K562 (cell line): ENCODE data around the gene KBTBD12. TPM values are rescaled to one million over a fixed set of nuclear protein-coding genes. Genes with fewer than 3 reads are reported as not detected.

Source experiments
- ATAC-seq: fragments of 200-7000 bp; cut with Tn5 transposase; 3 replicates; pipeline ENCODE4 v1.9.1; 2020; ENCODE audit warnings: moderate library complexity
- Bru-seq: library from RNA; stranded (reverse); fragments of 400-500 nt; gene quantifications from one replicate; lab custom pipeline; 2021; lab: Mats Ljungman, UMichigan
- BruChase-seq, 2 experiments: library from RNA; stranded (reverse); fragments of 400-500 nt; gene quantifications; one replicate each; lab custom pipeline; 2021; lab: Mats Ljungman, UMichigan
- BruUV-seq: library from RNA; stranded (reverse); fragments of 400-500 nt; replicated peaks from 2 replicates; lab custom pipeline; 2021; lab: Mats Ljungman, UMichigan
- CTCF ChIA-PET: fragments of 300-600 bp; formaldehyde crosslinking; extraction: SDS; loops from one replicate; lab custom pipeline; 2021; ENCODE audit warnings: low intra/inter-chr PET ratio; lab: Yijun Ruan, JAX
- POLR2A ChIA-PET: fragments of 300-600, 350-650 bp; sonication (Branson Sonifier 250); formaldehyde crosslinking; extraction: SDS; loops from one replicate; lab custom pipeline; 2021; ENCODE audit warnings: antibody characterized with exemption, inconsistent platforms; lab: Yijun Ruan, JAX
- DNase-seq, 4 experiments: peaks; one replicate each; pipeline versions ENCODE4 v3.0.0 to v3.0.0-alpha.2; 2011 to 2018; ENCODE audit warnings: low spot score in 3 of 4, mixed read lengths in 3 of 4; ENCODE audit errors: extremely low read depth in 1 of 4
- FAIRE-seq: peaks from 2 replicates; lab custom pipeline; 2011; peaks lifted over from hg19 to GRCh38; lab: Jason Lieb, UNC
- H2AFZ ChIP-seq: 2 replicates; pipeline ENCODE4 v1.6.0; 2011; ENCODE audit warnings: low read depth, low read length, control low read depth, inconsistent platforms
- H3K27ac ChIP-seq: fragments of 200-600 bp; 3 replicates; pipeline ENCODE4 v1.8.0; 2011; ENCODE audit warnings: low read depth, mild to moderate bottlenecking, control low read depth, inconsistent platforms, low read length, moderate library complexity, mixed read lengths; ENCODE audit errors: extremely low read depth
- H3K27me3 ChIP-seq, 2 experiments: fragments of 300-600 bp in 1 of 2; 2 replicates in 1 of 2; 3 replicates in 1 of 2; pipeline versions ENCODE4 v1.6.0 to v1.8.0; 2011; ENCODE audit warnings: inconsistent platforms in 2 of 2, low read length in 2 of 2, mild to moderate bottlenecking in 1 of 2, mixed read lengths in 1 of 2, moderate library complexity in 1 of 2; ENCODE audit not compliant: control insufficient read depth in 2 of 2, insufficient read depth in 2 of 2
- H3K36me3 ChIP-seq: fragments of 300-600 bp; 3 replicates; pipeline ENCODE4 v1.8.0; 2011; ENCODE audit warnings: mild to moderate bottlenecking, low read length, inconsistent platforms; ENCODE audit not compliant: control insufficient read depth, insufficient read depth
- H3K4me1 ChIP-seq, 2 experiments: fragments of 200-600 bp in 1 of 2; replicated peaks in 1 of 2; 2 replicates in 1 of 2; 3 replicates in 1 of 2; pipeline versions ENCODE4 v1.5.1 to v1.8.0; 2011; ENCODE audit warnings: inconsistent platforms in 2 of 2, low read length in 2 of 2, mild to moderate bottlenecking in 1 of 2, mixed read lengths in 1 of 2, moderate library complexity in 1 of 2; ENCODE audit not compliant: control insufficient read depth in 2 of 2, insufficient read depth in 2 of 2
- H3K4me2 ChIP-seq: 2 replicates; pipeline ENCODE4 v1.6.1; 2011; ENCODE audit warnings: low read length, control low read depth, inconsistent platforms, mixed read lengths; ENCODE audit not compliant: insufficient read depth
- H3K4me3 ChIP-seq: fragments of 200-600 bp; sonication (generic), shearing (Covaris generic); 2 replicates; pipeline ENCODE4 v1.5.1; 2016; ENCODE audit warnings: control low read depth, inconsistent platforms
- H3K79me2 ChIP-seq: fragments of 200-600 bp; 3 replicates; pipeline ENCODE4 v1.8.0; 2011; ENCODE audit warnings: low read length, inconsistent platforms; ENCODE audit not compliant: control insufficient read depth, insufficient read depth
- H3K9ac ChIP-seq, 2 experiments: 2 replicates each; pipeline versions ENCODE4 v1.6.0 to v1.6.1; 2011; ENCODE audit warnings: low read depth in 2 of 2, low read length in 2 of 2, control low read depth in 1 of 2, inconsistent platforms in 1 of 2, mild to moderate bottlenecking in 1 of 2, mixed read lengths in 1 of 2; ENCODE audit not compliant: insufficient read depth in 1 of 2
- H3K9me1 ChIP-seq: one replicate; pipeline ENCODE4 v1.6.0; 2011; ENCODE audit warnings: inconsistent platforms, mild to moderate bottlenecking, low read length, moderate library complexity; ENCODE audit not compliant: control insufficient read depth, insufficient read depth
- H3K9me3 ChIP-seq: replicated peaks from 2 replicates; pipeline ENCODE4 v1.5.1; 2011; ENCODE audit warnings: low read depth, low read length, inconsistent platforms; ENCODE audit not compliant: control insufficient read depth, insufficient read depth
- H4K20me1 ChIP-seq: replicated peaks from 2 replicates; pipeline ENCODE4 v1.6.1; 2011; ENCODE audit warnings: low read length, inconsistent platforms, mixed read lengths; ENCODE audit not compliant: control insufficient read depth, insufficient read depth
- E2F6 ChIP-seq, 2 experiments: IDR thresholded peaks; 2 replicates each; pipeline ENCODE4 v1.6.1; 2011; ENCODE audit warnings: borderline replicate concordance in 1 of 2, control low read depth in 1 of 2, low read depth in 1 of 2, low read length in 1 of 2, mild to moderate bottlenecking in 1 of 2, mixed read lengths in 1 of 2, moderate library complexity in 1 of 2; ENCODE audit not compliant: insufficient read depth in 1 of 2, insufficient read length in 1 of 2, poor library complexity in 1 of 2, severe bottlenecking in 1 of 2; ENCODE audit errors: extremely low read depth in 1 of 2
- NRF1 ChIP-seq, 2 experiments: fragments of 450-650 bp; IDR thresholded peaks in 1 of 2; conservative IDR thresholded peaks in 1 of 2; 2 replicates each; pipeline ENCODE4 v1.6.1; 2014; ENCODE audit warnings: mild to moderate bottlenecking in 2 of 2
- TEAD4 ChIP-seq, 2 experiments: sonication (generic) in 1 of 2; formaldehyde crosslinking in 1 of 2; IDR thresholded peaks; 2 replicates each; pipeline versions ENCODE4 v1.6.1 to v1.8.0; 2012 to 2022; ENCODE audit warnings: borderline replicate concordance in 1 of 2, inconsistent platforms in 1 of 2, low read length in 1 of 2, mild to moderate bottlenecking in 1 of 2, missing genetic modification reagents in 1 of 2
- ZNF561 ChIP-seq: fragments of 450-650 bp; formaldehyde crosslinking; conservative IDR thresholded peaks from 2 replicates; pipeline ENCODE4 v1.4.0; 2020; ENCODE audit warnings: mild to moderate bottlenecking, moderate library complexity
- WGBS: fragments of 100-300 bp; shearing (Covaris generic); methylation state at CpG from one replicate; pipeline ENCODE4 v1.1.6; 2016; ENCODE audit warnings: low coverage, mixed read lengths; ENCODE audit not compliant: insufficient coverage; ENCODE audit errors: missing lambda C conversion rate; 5-methylcytosine and 5-hydroxymethylcytosine counted together
- in situ Hi-C: fragments of 300-500 bp; cut with MboI; formaldehyde crosslinking; loops from 4 replicates; pipeline ENCODE4 v1.15.0; 2018; ENCODE audit warnings: inconsistent platforms, mixed read lengths
- intact Hi-C: fragments of 100-400 bp; cut with micrococcal nuclease; formaldehyde crosslinking; loops from 2 replicates; pipeline ENCODE4 v1.14.2; 2022
- long read RNA-seq, 3 experiments: library from polyadenylated mRNA in 2 of 3; library from RNA in 1 of 3; unstranded in 2 of 3; stranded (forward) in 1 of 3; transcript quantifications; one replicate each; pipeline ENCODE4 v2.0.0, GENCODE V29; 2019 to 2022
- polyA minus RNA-seq, 3 experiments: library from RNA; depleted of rRNA, polyadenylated mRNA; stranded (reverse); fragments of >200 nt; gene quantifications; 2 replicates each; pipeline ENCODE4 v1.2.3, GENCODE V29; 2011
- polyA plus RNA-seq, 8 experiments: library from polyadenylated mRNA; depleted of rRNA in 4 of 8; stranded (reverse) in 5 of 8; unstranded in 3 of 8; fragments of >200 nt; fragmentation: Nextera tagmentation in 2 of 8; fragmentation: Illumina TruSeq in 1 of 8; extraction: Ambion mirVana in 2 of 8; extraction: Trizol in 1 of 8; gene quantifications; 2 replicates each; pipeline versions ENCODE4 v1.2.1 to v1.2.3, GENCODE V29; 2011 to 2014; ENCODE audit warnings: inconsistent platforms in 1 of 8, missing spikeins in 1 of 8
- total RNA-seq, 7 experiments: library from RNA; depleted of rRNA in 6 of 7; stranded (reverse); fragments of >200 nt in 6 of 7; fragmentation: Illumina TruSeq in 2 of 7; extraction: Trizol in 2 of 7; gene quantifications; 2 replicates each; pipeline versions ENCODE4 v1.2.1 to v1.2.3, GENCODE V29; 2011 to 2021; ENCODE audit warnings: low replicate concordance in 1 of 7

KBTBD12 gene
- total RNA-seq (2011; cell fraction: chromatin; rRNA removed; ENCODE audit: low replicate concordance) = not detected in 2 replicates
- total RNA-seq (2011; cell fraction: nucleolus; rRNA removed) = not detected in 2 replicates
- not detected in 2 replicates for total RNA-seq (2011; cell fraction: nucleoplasm; rRNA removed)
- total RNA-seq (2014; rRNA removed) (not detected in 2 replicates), total RNA-seq (2014; rRNA removed; fragmentation: Illumina TruSeq; extraction: Trizol) (not detected in 2 replicates), total RNA-seq (2015; rRNA removed; fragmentation: Illumina TruSeq; extraction: Trizol) (not detected in 2 replicates), total RNA-seq (2021) (not detected in 2 replicates), polyA plus RNA-seq (2011; rRNA removed) (not detected in 2 replicates), polyA plus RNA-seq (2014; fragmentation: Illumina TruSeq; extraction: Trizol) (not detected in 2 replicates), polyA plus RNA-seq (2014; fragmentation: Nextera tagmentation; extraction: Ambion mirVana) (not detected), polyA plus RNA-seq (2014; rRNA removed) (not detected in 2 replicates), polyA minus RNA-seq (2011; rRNA and poly(A)+ RNA removed) (0.06 TPM in 1 of 2 replicates, not detected in the other), Bru-seq, nascent RNA (not detected), BruChase-seq, experiment 1, labeled RNA remaining after a 2-hour chase (not detected), BruChase-seq, experiment 2, labeled RNA remaining after a 6-hour chase (not detected)
- not detected in 2 replicates for polyA plus RNA-seq (2011; cell fraction: cytosol; rRNA removed)
- polyA plus RNA-seq (2011; cell fraction: nucleus; rRNA removed) = not detected in 2 replicates
- polyA plus RNA-seq (2012) = not detected in 2 replicates
- polyA minus RNA-seq (2011; cell fraction: cytosol; rRNA and poly(A)+ RNA removed) = not detected in 2 replicates
- polyA minus RNA-seq (2011; cell fraction: nucleus; rRNA and poly(A)+ RNA removed) = not detected in 2 replicates
- long read RNA-seq, experiment 1 = 0 reads
- long read RNA-seq, experiment 2 = 0 reads
- long read RNA-seq, experiment 3 = 0 reads

DNA sequence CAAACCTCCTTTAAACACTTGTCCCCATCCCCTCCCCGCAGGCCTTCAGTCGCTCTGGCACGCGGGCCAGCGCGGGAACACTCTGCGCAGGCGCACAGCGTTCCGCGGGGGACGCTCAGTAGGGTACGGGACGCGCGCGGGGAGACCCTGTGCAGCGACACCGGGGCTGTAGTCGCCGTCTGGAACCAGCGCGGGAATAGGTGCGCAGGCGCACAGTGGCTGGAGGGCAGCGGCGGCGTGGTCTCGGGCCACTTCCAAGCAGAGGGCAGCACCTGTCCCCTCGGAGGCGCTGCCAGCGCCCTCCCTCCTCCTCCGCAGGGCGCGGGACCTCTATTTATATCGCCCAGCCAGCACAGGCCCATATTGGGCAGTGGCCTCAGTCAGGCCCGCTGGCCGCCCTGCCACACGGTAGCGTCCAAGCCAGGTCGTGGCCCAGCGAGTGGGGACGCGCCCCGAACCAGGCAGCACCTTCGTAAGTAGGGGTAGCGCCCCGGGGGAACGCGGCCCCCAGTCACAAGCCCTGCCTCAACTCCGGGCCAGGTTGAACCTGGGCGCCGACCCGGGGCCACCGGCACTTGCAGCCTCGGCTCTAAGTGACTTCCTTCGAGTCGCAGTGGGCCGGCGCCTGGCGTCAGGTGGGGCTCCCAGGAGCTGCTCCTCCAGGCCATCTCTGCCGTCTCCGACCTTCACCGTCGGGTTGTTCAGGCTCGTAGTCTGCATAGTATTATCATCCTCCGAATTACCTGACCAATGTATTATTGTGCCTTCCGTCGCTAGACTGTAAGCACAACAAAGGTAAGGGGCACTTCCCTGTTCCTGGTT lies at the start of gene KBTBD12:
Gene KBTBD12 (plus strand): TSS at position 118 of the 822 bp plus-strand sequence. CDS start 7,830 bp downstream, outside the sequence.
- CTCF ChIA-PET = no interaction called here
- Histone ChIP-seq H3K9ac (no peak within 1 kb of the TSS), H3K36me3 (no peaks in the 10 kb centered on the region), H3K27me3 (peaks cover 7 to 20% of the 10 kb centered on the region in 2 experiments; a peak in 3 of 5 replicates), H3K4me3 (no peak within 1 kb of the TSS), H3K9me3 (no peaks in the 10 kb centered on the region), H3K79me2 (no peaks in the 10 kb centered on the region), H4K20me1 (no peaks in the 10 kb centered on the region), H3K4me2 (no peak within 1 kb of the TSS), H3K9me1 (no peaks in the 10 kb centered on the region), H2AFZ (no peak within 1 kb of the TSS), H3K4me1 (no peaks in the 10 kb centered on the region), H3K27ac (no peak within 1 kb of the TSS)
- TF ChIP-seq TEAD4 (IDR thresholded peaks at IDR 0.05; ENCODE audit: low read length) (no peak), TEAD4 (CRISPR knock-in tag; IDR thresholded peaks at IDR 0.05; ENCODE audit: borderline replicate concordance) (no peak), NRF1 (conservative IDR thresholded peaks at IDR 0.05 in 1 of 2, IDR thresholded peaks at IDR 0.05 in 1 of 2) (peak; percentile 34 to 38; a peak in 2 of 4 replicates), ZNF561 (CRISPR knock-in tag) (no peak), E2F6 (IDR thresholded peaks at IDR 0.05; ENCODE audit: borderline replicate concordance in 1 of 2, extremely low read depth in 1 of 2, insufficient read depth in 1 of 2, insufficient read length in 1 of 2, low read depth in 1 of 2, low read length in 1 of 2, poor library complexity in 1 of 2, severe bottlenecking in 1 of 2) (peak in 1 of 2 experiments; percentile 46)
- intact Hi-C loops = no loop called here
- ATAC-seq (no peak), FAIRE-seq (no peak), DNase-seq (no peak)
- BruUV-seq = no TSS peak
- in situ Hi-C loops = no loop called here
- POLR2A ChIA-PET = interaction anchor here (0.8 kb wide), 1 partner anchor 120 kb away, joined by 3 read pairs; no protein-coding TSS in a partner anchor
- WGBS = 23% methylated on average over 48 of the region's 69 CpGs
